Naive thymus-derived CD4-positive, alpha-beta T cell (primary cell): Measurements from ENCODE around the gene DCHS2. TPM values are rescaled to one million over a fixed set of nuclear protein-coding genes. Genes with fewer than 3 reads are reported as not detected.

Experiments used
- ATAC-seq: fragments of 150-1000 bp; cut with Tn5 transposase; 2 replicates; pipeline ENCODE4 v1.10.0; 2021; ENCODE audit warnings: mild to moderate bottlenecking, moderate library complexity
- CTCF ChIA-PET: fragments of 350-600 bp; sonication (Branson Sonifier 250); formaldehyde crosslinking; loops from one replicate; lab custom pipeline; 2021; ENCODE audit warnings: antibody characterized with exemption; lab: Charles Lee
- POLR2A ChIA-PET: fragments of 350-600 bp; sonication (Branson Sonifier 250); formaldehyde crosslinking; loops from one replicate; lab custom pipeline; 2021; ENCODE audit warnings: antibody characterized with exemption, inconsistent platforms; lab: Charles Lee
- DNase-seq, 9 donors: peaks; one replicate each; pipeline versions ENCODE4 v3.0.0 to v3.0.0-alpha.2; 2020 to 2022; ENCODE audit warnings: mixed read lengths in 1 of 9
- H3K27ac ChIP-seq: one replicate; pipeline ENCODE4 v1.7.0; 2013; ENCODE audit warnings: mild to moderate bottlenecking, low read depth, low read length, moderate library complexity
- H3K27me3 ChIP-seq, 2 donors: one replicate each; pipeline ENCODE4 v1.7.0; 2013; ENCODE audit warnings: low read length in 2 of 2, mild to moderate bottlenecking in 2 of 2, moderate library complexity in 2 of 2; ENCODE audit not compliant: control insufficient read depth in 2 of 2, insufficient read depth in 2 of 2
- H3K36me3 ChIP-seq, 3 experiments: 1 replicate in 2 of 3; 2 replicates in 1 of 3; pipeline ENCODE4 v1.7.0; 2013; ENCODE audit warnings: low read length in 3 of 3, mild to moderate bottlenecking in 3 of 3, moderate library complexity in 1 of 3; ENCODE audit not compliant: insufficient read depth in 3 of 3, control insufficient read depth in 2 of 3
- H3K4me1 ChIP-seq, 2 donors: one replicate each; pipeline ENCODE4 v1.7.0; 2013; ENCODE audit warnings: low read length in 2 of 2, mild to moderate bottlenecking in 2 of 2, moderate library complexity in 1 of 2; ENCODE audit not compliant: control insufficient read depth in 2 of 2, insufficient read depth in 2 of 2
- H3K4me3 ChIP-seq: 2 replicates; pipeline ENCODE4 v1.7.0; 2013; ENCODE audit warnings: mild to moderate bottlenecking, low read length
- H3K9me3 ChIP-seq, 3 experiments: 1 replicate in 2 of 3; 2 replicates in 1 of 3; pipeline ENCODE4 v1.7.0; 2013; ENCODE audit warnings: low read length in 3 of 3; ENCODE audit not compliant: control insufficient read depth in 2 of 3
- H3K27ac Mint-ChIP-seq, 9 donors: one replicate each; pipeline ENCODE4 v1.8.0; 2020 to 2022; ENCODE audit warnings: mixed read lengths in 9 of 9, mild to moderate bottlenecking in 8 of 9, moderate library complexity in 5 of 9, inconsistent platforms in 2 of 9
- H3K27me3 Mint-ChIP-seq, 5 donors: one replicate each; pipeline ENCODE4 v1.8.0; 2021 to 2022; ENCODE audit warnings: mixed read lengths in 5 of 5, mild to moderate bottlenecking in 1 of 5
- H3K36me3 Mint-ChIP-seq, 5 donors: one replicate each; pipeline ENCODE4 v1.8.0; 2020 to 2022; ENCODE audit warnings: mixed read lengths in 5 of 5, mild to moderate bottlenecking in 3 of 5, inconsistent platforms in 1 of 5
- H3K4me1 Mint-ChIP-seq, 7 donors: one replicate each; pipeline ENCODE4 v1.8.0; 2020 to 2022; ENCODE audit warnings: mixed read lengths in 7 of 7, mild to moderate bottlenecking in 3 of 7, inconsistent platforms in 1 of 7
- H3K4me3 Mint-ChIP-seq, 10 donors: one replicate each; pipeline ENCODE4 v1.8.0; 2020 to 2022; ENCODE audit warnings: mild to moderate bottlenecking in 10 of 10, mixed read lengths in 10 of 10, moderate library complexity in 6 of 10, inconsistent platforms in 2 of 10
- H3K9me3 Mint-ChIP-seq, 11 donors: one replicate each; pipeline ENCODE4 v1.8.0; 2020 to 2022; ENCODE audit warnings: mixed read lengths in 11 of 11, mild to moderate bottlenecking in 4 of 11, inconsistent platforms in 1 of 11, moderate library complexity in 1 of 11
- intact Hi-C, 2 donors: fragments of 100-400 bp; cut with micrococcal nuclease; formaldehyde crosslinking; loops; one replicate each; pipeline ENCODE4 v1.15.1; 2023
- polyA plus RNA-seq, 2 donors: library from polyadenylated mRNA; unstranded; fragments of 300-500 nt; fragmentation: Illumina TruSeq; gene quantifications; one replicate each; pipeline ENCODE4 v1.2.3, GENCODE V29; 2021
- total RNA-seq, 6 experiments: library from RNA in 5 of 6; stranded (reverse) in 5 of 6; gene quantifications; 1 replicate in 5 of 6; 2 replicates in 1 of 6; pipeline ENCODE4 v1.2.3 and lab custom pipeline; 2021 to 2026

The DCHS2 gene
- total and polyA plus RNA-seq, 7 experiments from 2014 or later, result 0.05 to 0.08 TPM; not detected in 5

DNA sequence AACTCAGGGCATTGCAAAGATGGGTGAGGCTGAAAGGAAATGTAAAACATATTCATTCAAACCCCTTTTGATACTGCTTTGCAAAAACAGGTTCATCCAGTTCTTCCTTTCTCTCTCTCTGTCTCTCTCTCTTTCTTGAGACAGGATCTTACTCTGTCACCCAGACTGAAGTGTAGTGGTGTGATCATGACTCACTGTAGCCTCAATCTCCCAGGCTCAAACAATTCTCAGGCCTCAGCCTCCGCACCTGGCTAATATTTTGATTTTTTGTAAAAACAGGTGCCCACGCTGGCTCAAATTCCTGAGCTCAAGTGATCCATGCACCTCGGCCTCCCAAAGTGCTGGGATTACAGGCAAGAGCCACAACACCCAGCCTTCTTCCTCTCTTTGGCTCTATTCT is 15.6 kb upstream of the DCHS2 start:
- H3K4me1 ChIP-seq, result no peaks in the 10 kb centered on the region
- Mint-ChIP-seq H3K27ac (no peak overlapping the region), H3K9me3 (no peaks in the 10 kb centered on the region), H3K4me3 (no peak overlapping the region), H3K27me3 (peaks cover 27 to 47% (median 30%) of the 10 kb centered on the region in 5 donors), H3K4me1 (no peaks in the 10 kb centered on the region), H3K36me3 (no peaks in the 10 kb centered on the region)
- no peak overlapping the region for H3K27ac ChIP-seq
- ChIA-PET CTCF (interaction anchor here (0.6 kb wide), 1 partner anchor 13 kb away, joined by 3 read pairs; no protein-coding TSS in a partner anchor), POLR2A (no interaction called here)
- intact Hi-C loops, result loop anchor here (5.0 kb wide), 2 partner anchors 215 to 720 kb away; partner anchors contain the start of gene SFRP2 (in 2 of the 2)
- H3K27me3 ChIP-seq, result peaks cover 0 to 4% of the 10 kb centered on the region in 2 donors
- H3K4me3 ChIP-seq, result no peak overlapping the region
- no peaks in the 10 kb centered on the region for H3K9me3 ChIP-seq
- H3K36me3 ChIP-seq, result no peaks in the 10 kb centered on the region
- no peak for ATAC-seq
- DNase-seq, result no peak

DNA sequence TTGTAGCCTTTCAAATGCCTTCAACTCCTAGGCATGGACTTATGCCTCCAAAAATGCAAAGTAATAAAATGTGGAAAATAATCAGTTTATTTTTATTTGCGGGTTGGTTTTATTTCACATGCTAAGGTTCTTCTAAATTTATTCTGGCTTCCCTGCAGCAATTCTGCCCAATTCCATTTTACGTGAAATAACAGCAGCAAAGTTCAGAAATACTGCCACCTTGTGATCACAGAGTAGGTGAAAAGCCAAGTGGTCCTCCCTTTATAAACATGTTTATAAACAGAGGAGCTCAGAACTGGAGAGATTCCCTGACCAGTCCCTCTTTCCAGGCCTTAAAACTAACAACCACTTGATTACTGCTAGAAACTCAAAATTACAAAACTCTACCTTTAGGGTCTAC is 14.7 kb upstream of the DCHS2 start:
- no peak overlapping the region for H3K27ac Mint-ChIP-seq
- H3K36me3 ChIP-seq, result no peaks in the 10 kb centered on the region
- no peaks in the 10 kb centered on the region for H3K9me3 ChIP-seq
- ChIA-PET POLR2A (no interaction called here), CTCF (no interaction called here)
- no peaks in the 10 kb centered on the region for H3K36me3 Mint-ChIP-seq
- H3K4me1 Mint-ChIP-seq, result no peaks in the 10 kb centered on the region
- H3K4me3 ChIP-seq, result no peak overlapping the region
- peaks cover 22 to 47% (median 30%) of the 10 kb centered on the region in 5 donors for H3K27me3 Mint-ChIP-seq
- ATAC-seq (no peak), DNase-seq (peak in 2 of 9 donors; percentile 4 to 24)
- no peak overlapping the region for H3K4me3 Mint-ChIP-seq
- H3K4me1 ChIP-seq, result no peaks in the 10 kb centered on the region
- no peak overlapping the region for H3K27ac ChIP-seq
- intact Hi-C loops, result loop anchor here (1.0 to 5.0 kb wide), 3 partner anchors 177 to 719 kb away; partner anchors contain the start of gene SFRP2 (in 2 of the 2)
- no peaks in the 10 kb centered on the region for H3K9me3 Mint-ChIP-seq
- peaks cover 0 to 4% of the 10 kb centered on the region in 2 donors for H3K27me3 ChIP-seq

DNA sequence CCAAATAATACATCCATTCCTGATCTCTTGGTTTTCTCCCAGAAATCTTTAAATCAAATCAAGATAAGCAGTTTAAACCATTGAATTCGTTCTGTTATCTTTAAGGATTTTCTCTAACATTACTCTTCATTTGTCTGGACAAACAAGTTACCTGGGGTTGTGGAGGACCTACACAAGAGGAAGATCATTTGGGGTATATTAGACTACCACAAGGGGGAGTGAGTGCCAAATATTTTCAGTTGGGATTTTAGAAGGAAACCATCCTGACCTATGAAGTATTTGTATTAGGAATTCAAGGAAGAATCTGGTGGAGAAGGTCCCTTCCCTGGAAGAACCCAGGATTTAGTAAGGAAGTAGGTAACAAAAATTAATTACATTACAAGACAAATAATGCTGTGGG is 12.0 kb upstream of the DCHS2 start:
- Mint-ChIP-seq H3K4me3 (no peak overlapping the region), H3K36me3 (no peaks in the 10 kb centered on the region), H3K4me1 (no peaks in the 10 kb centered on the region), H3K9me3 (no peaks in the 10 kb centered on the region), H3K27ac (no peak overlapping the region), H3K27me3 (peaks cover 22 to 51% (median 31%) of the 10 kb centered on the region in 5 donors)
- ATAC-seq (no peak), DNase-seq (no peak)
- no peaks in the 10 kb centered on the region for H3K36me3 ChIP-seq
- H3K27me3 ChIP-seq, result peaks cover 0 to 4% of the 10 kb centered on the region in 2 donors
- intact Hi-C loops, result no loop called here
- no peak overlapping the region for H3K27ac ChIP-seq
- H3K4me3 ChIP-seq, result no peak overlapping the region
- no peaks in the 10 kb centered on the region for H3K4me1 ChIP-seq
- ChIA-PET CTCF (no interaction called here), POLR2A (no interaction called here)
- no peaks in the 10 kb centered on the region for H3K9me3 ChIP-seq

DNA sequence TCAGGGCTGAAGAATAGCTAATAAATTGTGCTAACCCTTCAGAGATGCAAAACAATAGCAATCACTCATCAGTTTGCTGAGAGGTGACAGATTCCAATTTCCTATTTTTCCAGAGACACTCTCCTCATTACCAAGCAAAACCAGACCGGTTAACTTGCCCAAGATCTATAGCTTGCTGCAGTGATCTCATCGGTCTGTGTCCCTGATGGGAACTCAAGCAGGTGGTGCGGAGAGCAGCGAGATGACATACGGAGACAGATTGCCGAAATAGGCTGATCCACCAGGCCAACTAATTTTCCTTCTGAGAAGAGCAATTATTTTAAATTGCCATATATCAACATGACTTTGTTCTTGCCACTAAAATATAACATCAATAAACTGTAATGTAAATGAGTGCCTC is 10.5 kb upstream of the DCHS2 start:
- POLR2A ChIA-PET, result no interaction called here
- DNase-seq, result no peak
- H3K4me3 Mint-ChIP-seq, result no peak overlapping the region
- no peak overlapping the region for H3K27ac ChIP-seq
- H3K4me1 Mint-ChIP-seq, result no peaks in the 10 kb centered on the region
- no peaks in the 10 kb centered on the region for H3K4me1 ChIP-seq
- intact Hi-C loops, result no loop called here
- H3K27me3 Mint-ChIP-seq, result peaks cover 27 to 54% (median 39%) of the 10 kb centered on the region in 5 donors
- no peak overlapping the region for H3K27ac Mint-ChIP-seq
- ATAC-seq, result no peak
- H3K27me3 ChIP-seq, result peaks cover 0 to 4% of the 10 kb centered on the region in 2 donors
- H3K36me3 Mint-ChIP-seq, result no peaks in the 10 kb centered on the region
- H3K36me3 ChIP-seq, result no peaks in the 10 kb centered on the region
- CTCF ChIA-PET, result no interaction called here
- H3K9me3 ChIP-seq, result no peaks in the 10 kb centered on the region
- H3K9me3 Mint-ChIP-seq, result peaks cover 0 to under 1% (median 0%) of the 10 kb centered on the region in 11 donors
- no peak overlapping the region for H3K4me3 ChIP-seq

DNA sequence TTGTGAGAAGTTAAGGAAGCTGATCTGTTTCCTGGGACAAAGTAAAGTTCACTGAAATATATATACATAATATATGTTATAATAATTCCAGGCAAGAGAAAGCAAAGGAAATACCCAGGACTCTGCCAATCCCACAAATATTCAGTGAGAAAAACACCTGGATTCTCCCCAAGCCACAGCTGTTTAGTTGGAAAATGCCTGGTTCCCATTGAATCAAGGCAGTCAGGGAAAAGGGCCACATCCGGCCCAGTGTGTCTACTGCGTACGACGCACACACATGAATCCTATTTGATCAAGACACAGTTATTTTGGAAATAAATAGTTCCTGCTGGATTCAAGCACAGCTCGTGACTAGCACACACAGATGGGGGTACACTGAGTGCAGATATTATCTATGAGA is 6.3 kb upstream of the DCHS2 start:
- Histone ChIP-seq H3K36me3 (no peaks in the 10 kb centered on the region), H3K27me3 (peaks cover 0 to 4% of the 10 kb centered on the region in 2 donors), H3K9me3 (no peaks in the 10 kb centered on the region), H3K4me1 (no peaks in the 10 kb centered on the region), H3K27ac (no peak overlapping the region), H3K4me3 (no peak overlapping the region)
- Mint-ChIP-seq H3K36me3 (no peaks in the 10 kb centered on the region), H3K9me3 (peaks cover 0 to 1% (median 0%) of the 10 kb centered on the region in 11 donors), H3K4me1 (peaks cover 0 to 3% (median 0%) of the 10 kb centered on the region in 7 donors), H3K27ac (no peak overlapping the region), H3K27me3 (peaks cover 28 to 59% (median 41%) of the 10 kb centered on the region in 5 donors), H3K4me3 (no peak overlapping the region)
- no peak for DNase-seq
- ChIA-PET POLR2A (no interaction called here), CTCF (interaction anchor here (0.5 kb wide), 1 partner anchor 255 kb away, joined by 7 read pairs; no protein-coding TSS in a partner anchor)
- ATAC-seq, result no peak
- intact Hi-C loops, result no loop called here

DNA sequence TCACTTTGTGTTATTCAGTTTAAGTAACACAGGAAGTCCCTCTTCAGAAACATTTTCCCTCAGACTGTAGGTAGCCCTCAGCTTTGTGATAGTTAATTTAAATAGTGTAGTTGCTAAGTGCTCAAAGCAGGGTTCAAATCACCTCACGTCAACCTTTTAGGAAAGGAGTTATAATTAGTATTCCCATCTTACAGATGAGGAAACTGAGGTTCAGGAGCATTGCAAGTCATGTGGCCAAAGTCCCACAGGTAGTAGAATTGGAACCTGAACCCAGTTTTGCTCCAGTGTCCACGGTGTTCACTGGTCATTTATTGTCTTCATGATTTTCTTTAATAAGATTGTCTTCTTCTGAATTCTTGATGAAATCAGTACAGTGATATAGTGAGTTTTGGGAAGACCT is 4.3 kb upstream of the DCHS2 start:
- Mint-ChIP-seq H3K27me3 (peaks cover 44 to 69% (median 56%) of the 10 kb centered on the region in 5 donors), H3K36me3 (no peaks in the 10 kb centered on the region), H3K9me3 (peaks cover 0 to 1% (median 0%) of the 10 kb centered on the region in 11 donors), H3K27ac (no peak overlapping the region), H3K4me3 (no peak overlapping the region), H3K4me1 (peaks cover 6 to 22% (median 16%) of the 10 kb centered on the region in 7 donors)
- H3K36me3 ChIP-seq, result no peaks in the 10 kb centered on the region
- H3K27me3 ChIP-seq, result no peaks in the 10 kb centered on the region
- H3K4me3 ChIP-seq, result no peak overlapping the region
- no peak overlapping the region for H3K27ac ChIP-seq
- no peak for DNase-seq
- intact Hi-C loops, result no loop called here
- no peaks in the 10 kb centered on the region for H3K9me3 ChIP-seq
- no peaks in the 10 kb centered on the region for H3K4me1 ChIP-seq
- ChIA-PET CTCF (interaction anchor here (0.7 kb wide), 1 partner anchor 874 kb away, joined by 4 read pairs; no protein-coding TSS in a partner anchor), POLR2A (no interaction called here)
- no peak for ATAC-seq

DNA sequence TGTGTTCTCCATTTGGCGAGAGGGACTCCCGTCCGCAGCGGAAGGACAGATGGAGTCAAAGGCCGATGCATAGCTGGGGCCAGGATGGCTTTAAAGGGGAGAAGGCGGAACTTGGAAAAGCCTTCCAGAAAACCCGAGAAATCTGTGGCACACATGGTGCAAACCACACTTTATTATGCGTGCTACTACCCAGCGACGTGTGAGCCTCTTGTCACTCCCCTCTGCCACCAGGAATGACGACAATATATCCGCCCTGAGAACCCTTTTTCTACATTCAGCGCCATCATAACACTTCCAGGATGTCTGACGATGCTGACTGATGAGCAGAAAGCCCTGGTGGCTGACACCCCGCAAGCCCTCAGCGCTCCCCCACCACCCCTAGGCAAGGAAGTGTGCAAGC is 689 bp upstream of the DCHS2 start:
- CTCF ChIA-PET, result no interaction called here
- ATAC-seq (no peak), DNase-seq (peak in 2 of 9 donors; percentile 7 to 26)
- intact Hi-C loops, result loop anchor here in 1 of 2 donors (5.0 kb wide), 1 partner anchor 250 kb away; the partner anchor contains the start of gene LRAT
- H3K27me3 ChIP-seq, result no peaks in the 10 kb centered on the region
- POLR2A ChIA-PET, result no interaction called here
- no peaks in the 10 kb centered on the region for H3K36me3 ChIP-seq
- Mint-ChIP-seq H3K27ac (peak overlapping the region in 1 of 9 donors; percentile 17), H3K9me3 (peaks cover 0 to 1% (median 0%) of the 10 kb centered on the region in 11 donors), H3K36me3 (peaks cover 0 to 3% (median 0%) of the 10 kb centered on the region in 5 donors), H3K27me3 (peaks cover 40 to 80% (median 65%) of the 10 kb centered on the region in 5 donors), H3K4me1 (peaks cover 11 to 32% (median 20%) of the 10 kb centered on the region in 7 donors), H3K4me3 (peak overlapping the region; percentile 5 to 87 (median 72))
- H3K4me3 ChIP-seq, result no peak overlapping the region
- H3K27ac ChIP-seq, result no peak overlapping the region
- no peaks in the 10 kb centered on the region for H3K4me1 ChIP-seq
- H3K9me3 ChIP-seq, result no peaks in the 10 kb centered on the region
